ENCODE data around the gene LGALS14. TPM values are rescaled to one million over a fixed set of nuclear protein-coding genes. Genes with fewer than 3 reads are reported as not detected.
"Not testable (repeated sequence)": the region's sequence is repeated elsewhere in the genome, so short reads cannot be mapped to it uniquely, and the experiment has no call there.

The LGALS14 gene
- total RNA-seq, 1 donor from 2014 or later, result not detected

DNA sequence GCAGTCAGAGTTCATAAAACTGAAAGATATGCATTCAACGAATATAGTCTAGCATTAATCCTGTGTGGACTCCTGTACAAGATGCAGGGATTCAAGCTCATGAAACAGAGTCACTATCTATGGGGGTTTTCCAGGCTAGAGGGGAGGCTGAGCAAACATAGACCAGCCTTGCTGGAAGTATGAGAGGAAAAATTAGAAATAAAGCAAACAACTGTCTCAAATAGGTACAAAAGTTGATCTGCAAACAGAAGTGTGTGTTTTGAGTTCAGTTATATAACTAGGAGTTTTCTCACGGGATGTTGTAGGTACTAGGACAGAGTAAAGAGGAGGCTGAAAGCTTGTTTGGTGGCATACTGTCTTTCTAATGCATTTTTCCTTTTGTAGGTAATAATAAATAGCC lies 8.5 kb upstream of the LGALS14 start:
- no peak for DNase-seq (ENCODE audit: low spot score)

DNA sequence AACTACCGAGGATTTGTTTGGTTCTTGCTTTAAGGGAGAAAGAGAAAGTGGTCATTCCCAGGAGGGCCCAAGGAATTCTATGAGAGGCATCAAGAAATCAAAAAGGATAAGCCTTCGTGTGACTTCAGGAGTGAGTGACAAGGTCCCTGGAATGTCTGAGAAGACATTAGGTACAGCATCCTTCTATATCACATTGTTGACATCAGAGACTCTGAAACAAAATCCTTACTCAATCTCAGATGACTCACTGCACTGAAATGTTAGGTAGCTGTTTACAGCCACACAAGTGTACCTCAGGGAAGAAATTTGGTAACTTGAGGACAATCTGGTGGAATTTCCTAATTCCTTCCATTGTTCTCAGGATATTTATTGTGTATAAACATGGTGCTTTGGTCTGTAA lies 7.9 kb upstream of the LGALS14 start:
- DNase-seq (ENCODE audit: low spot score), result no peak

DNA sequence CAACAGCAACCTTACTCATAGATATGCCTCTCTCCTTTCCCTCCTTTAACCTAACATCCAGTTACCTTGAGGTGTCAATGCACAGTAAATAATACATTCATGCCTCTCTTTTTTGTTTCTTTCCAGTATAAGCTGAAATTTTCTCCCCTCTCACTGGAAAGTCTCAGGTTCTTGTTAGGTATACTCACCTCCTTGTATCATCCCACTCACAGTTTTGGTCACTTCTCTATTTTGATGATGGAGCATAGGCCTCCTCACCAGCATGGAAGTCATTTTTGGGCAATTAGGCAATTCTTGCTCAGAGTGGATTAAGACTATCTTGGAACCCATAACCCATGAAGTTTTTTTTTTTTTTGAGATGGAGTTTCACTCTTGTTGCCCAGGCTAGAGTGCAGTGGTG lies 5.7 kb upstream of the LGALS14 start:
- DNase-seq (ENCODE audit: low spot score), result no peak

DNA sequence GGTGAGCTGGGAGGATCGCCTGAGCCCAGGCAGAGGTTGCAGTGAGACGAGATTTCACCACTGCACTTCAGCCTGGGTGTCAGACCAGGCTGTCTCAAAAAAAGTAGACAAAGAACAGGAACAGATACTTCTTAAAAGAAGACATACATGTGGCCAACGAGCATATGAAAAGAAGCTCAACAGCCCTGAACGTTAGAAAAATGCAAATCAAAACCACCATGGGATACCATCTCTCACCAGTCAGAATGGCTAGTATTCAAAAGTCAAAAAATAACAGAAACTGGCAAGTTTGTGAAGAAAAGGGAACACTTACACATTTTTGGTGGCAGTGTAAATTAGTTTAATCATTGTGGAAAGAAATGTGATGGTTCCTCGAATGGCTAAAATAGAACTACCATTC lies 3.0 kb upstream of the LGALS14 start:
- DNase-seq (ENCODE audit: low spot score), result no peak

DNA sequence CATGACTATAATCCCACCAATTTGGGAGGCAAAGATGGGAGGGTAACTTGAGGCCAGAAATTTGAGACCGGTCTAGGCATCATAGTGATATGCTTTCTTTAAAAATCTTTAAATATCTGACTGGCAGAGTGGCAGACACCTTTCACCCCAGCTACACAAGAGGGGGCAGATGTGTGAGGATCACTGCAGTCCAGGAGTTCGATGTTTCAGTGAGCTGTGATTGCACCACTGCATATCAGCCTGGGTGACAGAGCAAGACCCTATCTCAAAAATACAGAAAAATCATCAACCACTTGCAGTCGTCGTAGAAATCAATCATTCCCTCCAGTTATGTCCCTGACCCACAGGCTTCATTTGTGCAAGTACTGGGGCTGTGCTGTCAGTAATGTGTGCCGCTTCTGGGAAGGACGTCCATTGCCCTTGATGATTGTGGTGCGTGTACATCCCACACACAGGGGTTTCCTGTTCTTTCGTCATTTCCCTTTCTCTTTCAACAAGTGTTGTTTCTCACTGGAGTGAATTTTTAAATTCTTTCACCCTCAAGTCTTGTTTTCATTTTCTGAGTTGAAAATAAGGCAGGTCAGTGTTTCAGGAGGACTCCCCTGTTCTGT lies 1.4 kb downstream of the LGALS14 start:
- DNase-seq (ENCODE audit: low spot score), result no peak

DNA sequence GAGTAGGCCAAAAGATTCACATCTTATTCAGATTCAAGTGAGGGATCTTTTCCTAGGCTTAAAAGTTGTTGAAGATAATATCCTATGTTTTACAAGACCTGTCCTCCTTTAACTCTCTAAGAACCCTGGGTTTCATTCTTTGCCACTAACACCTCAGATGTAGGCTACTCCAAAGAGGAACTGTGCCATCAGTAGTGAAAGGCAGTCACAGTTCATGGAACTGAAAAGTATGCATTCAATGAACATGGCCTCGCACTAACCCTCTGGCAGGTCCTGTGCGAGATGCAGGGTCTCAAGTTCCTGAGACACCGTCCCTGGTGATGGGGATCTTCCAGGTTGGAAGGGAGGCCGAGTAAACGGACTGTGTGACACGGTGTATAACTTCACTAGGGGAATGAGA lies 4.3 kb downstream of the LGALS14 start:
- no peak for DNase-seq (ENCODE audit: low spot score)

DNA sequence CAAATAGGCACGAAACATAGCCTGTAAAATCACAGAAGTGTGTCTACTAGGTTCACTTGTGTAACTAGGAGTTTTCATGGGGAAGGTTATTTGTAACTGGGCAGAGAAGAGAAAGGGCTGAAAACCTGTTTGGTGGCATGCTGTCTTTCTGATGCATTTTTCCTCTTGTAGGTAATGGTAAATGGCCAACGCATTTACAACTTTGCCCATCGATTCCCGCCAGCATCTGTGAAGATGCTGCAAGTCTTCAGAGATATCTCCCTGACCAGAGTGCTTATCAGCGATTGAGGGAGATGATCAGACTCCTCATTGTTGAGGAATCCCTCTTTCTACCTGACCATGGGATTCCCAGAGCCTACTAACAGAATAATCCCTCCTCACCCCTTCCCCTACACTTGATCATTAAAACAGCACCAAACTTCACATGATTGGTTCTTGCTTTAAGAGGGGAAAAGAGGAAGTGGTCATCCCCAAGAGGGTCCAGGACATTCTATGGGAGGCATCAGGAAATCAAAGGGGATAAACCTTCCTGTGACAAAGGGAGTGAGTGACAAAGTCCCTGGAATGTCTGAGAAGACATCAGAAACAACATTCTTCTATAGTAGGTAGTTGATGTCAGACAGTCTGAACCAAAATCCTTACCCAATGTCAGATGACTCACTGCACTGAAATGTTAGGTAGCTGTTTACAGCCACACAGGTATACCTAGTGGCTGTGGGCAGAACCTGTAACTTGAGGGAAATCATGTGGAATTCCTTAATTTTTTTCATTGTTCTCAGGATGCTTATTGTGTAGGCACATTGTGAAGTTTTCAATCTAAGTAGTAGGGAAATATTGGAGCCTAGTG lies 5.0 kb downstream of the LGALS14 start:
- no peak for DNase-seq (ENCODE audit: low spot score)

DNA sequence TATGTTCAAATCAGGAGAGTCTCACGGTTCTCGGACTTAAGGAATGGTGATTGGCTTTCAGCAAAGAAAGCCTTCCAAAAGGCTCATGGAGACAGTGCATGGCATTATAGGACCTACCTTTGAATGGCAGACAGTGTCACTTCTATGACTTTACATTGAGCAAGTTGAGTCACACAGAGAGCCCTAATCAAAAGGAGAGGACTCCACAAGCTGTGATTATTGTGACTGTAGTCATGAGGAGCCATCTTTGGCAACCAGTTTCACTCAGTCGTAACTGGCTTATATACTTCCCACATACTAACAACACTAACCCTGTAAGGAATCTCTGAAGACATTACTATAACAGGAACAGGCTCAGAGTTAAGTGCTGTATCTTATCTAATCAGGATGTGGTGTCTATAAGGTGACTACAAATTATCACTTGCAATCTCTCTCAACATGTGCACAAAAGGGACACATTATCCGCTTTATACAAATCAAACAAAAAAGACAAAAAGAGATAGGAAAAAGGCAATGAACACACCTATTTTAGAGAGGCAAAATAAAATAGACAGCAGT lies 6.1 kb downstream of the LGALS14 start:
- DNase-seq (ENCODE audit: low spot score), result no peak

DNA sequence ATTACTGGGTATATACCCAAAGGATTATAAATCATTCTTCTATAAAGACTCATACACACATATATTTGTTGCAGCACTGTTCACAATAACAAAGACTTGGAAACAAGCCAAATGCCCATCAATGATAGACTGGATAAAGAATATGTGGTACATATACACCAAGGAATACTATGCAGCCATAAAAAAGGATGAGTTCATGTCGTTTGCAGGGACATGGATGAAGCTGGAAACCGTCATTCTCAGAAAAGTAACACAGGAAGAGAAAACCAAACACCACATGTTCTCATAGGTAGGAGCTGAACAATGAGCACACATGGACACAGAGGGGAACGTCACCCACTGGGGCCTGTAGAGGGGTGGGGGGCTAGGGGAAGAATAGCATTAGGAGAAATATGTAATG lies 15.9 kb downstream of the LGALS14 start:
- not testable (repeated sequence) for DNase-seq (ENCODE audit: low spot score)

DNA sequence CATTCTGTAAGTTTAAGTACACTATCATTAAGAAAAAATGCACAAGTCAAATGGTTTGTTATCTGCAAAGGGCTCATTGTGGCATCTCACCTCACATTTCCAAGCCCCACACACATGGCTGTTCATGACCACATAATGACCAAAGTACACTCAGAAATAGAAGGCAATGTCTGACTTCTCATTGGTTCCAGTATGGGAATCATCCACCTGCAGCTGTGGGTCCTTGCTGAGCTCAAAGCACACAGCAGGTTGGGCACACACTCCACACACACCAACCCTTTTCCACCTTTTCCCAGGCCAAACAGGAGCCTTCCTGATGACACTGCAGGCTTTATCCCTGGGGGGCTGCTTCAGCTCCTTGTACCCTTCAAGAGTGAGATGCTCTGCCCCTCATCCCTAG lies 21.7 kb downstream of the LGALS14 start:
- DNase-seq (ENCODE audit: low spot score), result no peak

DNA sequence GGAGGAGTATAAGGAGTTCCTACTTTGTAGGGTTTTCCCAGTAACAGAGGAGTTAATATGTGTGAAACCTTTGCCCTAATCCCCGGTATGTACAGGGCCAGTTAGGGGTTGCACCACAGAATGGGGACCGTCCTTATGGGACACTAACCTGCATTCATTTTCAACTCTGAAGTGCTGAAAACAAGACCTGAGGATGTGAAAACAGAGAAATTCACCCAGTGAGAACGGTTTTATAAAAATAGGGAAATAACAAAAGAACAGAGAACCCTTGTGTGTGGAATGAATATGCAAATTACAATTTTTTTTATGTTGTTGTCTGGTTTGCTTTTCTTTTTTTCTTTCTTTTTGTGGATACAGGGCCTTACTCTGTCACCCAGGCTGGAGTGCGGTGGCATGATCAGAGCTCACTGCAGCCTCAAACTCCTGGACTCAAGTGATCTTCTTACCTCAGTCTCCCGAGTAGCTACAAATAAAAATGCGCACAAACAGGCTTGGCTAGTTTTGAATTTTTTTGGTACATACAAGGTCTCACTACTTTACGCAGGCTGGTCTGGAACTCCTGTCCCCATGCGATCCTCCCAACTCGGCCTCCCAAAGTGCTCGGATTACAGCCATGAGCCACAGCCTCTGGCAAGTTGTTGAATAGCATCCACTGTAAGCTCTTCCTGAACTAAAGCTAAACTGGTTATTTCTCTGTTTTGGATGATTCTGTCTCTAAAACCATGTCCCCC lies 23.0 kb downstream of the LGALS14 start:
- no peak for DNase-seq (ENCODE audit: low spot score)

DNA sequence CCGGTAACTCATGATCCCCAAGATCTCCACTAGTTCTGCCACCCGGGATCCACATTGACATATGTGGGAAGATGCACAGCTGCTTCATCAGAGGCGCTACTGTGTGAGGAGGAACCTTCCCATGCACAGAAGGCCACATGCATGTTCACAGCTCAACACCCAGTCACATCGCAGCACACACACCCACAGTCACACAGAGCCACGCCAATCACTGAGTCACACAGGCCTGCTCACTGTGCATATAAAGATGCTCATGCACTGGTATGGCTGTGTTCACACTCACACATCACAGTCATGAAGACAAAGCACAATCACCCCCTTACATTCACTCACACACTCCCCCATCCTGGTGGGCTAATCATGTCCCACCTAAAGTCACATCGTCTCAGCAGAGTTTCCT lies 23.8 kb downstream of the LGALS14 start:
- no peak for DNase-seq (ENCODE audit: low spot score)

DNA sequence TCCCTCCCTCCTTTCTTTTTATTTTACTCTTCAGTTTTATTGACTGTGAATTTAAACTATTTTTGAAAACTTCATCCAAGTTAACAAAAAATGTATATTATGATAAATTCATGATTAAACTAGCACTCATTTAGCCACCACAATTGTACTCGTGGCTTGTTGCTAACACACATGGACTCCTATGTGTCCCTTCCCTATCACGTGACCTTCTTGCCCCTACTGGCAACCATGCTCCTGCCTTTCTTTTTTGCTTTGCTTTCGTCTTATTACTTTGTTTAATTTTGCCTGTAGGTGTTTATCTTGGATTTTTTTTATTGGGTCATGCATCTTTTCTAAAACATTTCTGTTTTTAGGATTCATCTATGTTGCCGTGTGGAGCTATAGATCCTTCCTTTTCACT lies 25.3 kb downstream of the LGALS14 start:
- no peak for DNase-seq (ENCODE audit: low spot score)

DNA sequence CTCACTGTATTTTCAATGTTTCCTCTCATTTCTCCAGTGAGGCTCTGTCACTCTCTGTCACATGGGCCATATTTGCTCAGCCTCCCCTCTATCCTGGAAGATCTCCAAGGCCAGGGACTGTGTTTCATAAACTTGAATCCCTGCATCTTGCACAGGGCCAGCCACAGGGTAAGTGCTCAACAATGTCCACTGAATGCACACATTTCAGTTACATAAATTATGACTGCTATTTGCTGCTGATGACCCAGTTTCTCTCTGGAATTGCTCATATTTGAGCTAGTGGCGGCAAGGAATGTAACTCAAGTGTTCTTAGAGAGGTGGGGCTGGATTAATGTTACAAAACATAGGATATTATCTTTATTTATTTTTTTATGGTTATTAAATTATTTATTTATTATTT lies 27.4 kb downstream of the LGALS14 start:
- DNase-seq (ENCODE audit: low spot score), result no peak

DNA sequence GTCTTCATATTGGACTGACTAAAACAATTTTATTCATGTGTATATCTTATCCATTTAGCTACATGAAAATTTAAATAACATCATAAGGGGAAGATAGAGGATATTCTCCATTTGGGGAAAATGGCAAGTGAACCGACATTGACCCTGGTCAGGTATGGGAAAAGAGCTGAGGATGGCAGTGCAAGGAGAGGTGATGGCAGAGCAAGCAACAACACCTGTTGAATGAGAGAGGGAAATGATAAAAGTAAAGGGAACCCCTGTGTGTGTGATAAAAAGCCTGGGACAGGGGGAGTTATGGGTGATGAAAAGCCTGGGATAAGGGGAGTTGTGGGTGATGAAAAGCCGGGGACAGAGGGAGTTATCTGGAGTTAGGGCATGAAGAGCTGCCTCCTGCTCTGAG lies 29.6 kb downstream of the LGALS14 start:
- no peak for DNase-seq (ENCODE audit: low spot score)

DNA sequence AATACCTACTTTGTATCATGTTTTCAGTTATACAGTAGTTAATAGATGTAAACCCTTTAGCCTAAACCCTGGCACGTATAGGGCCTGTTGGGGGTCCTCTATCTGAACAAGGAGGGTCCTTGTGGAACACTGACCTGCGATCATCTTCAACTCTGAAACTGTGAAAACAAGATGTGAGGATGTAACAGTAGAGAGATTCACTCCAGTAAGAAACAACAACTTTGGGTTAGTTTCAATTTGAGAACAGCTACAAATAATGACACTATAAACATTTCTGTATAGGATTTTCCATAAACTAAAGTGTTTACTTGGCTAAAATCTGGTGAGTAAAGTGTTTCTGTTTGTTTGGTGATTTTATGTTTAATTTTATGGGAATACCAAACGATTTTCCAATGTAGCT lies 31.4 kb downstream of the LGALS14 start:
- DNase-seq (ENCODE audit: low spot score), result no peak

DNA sequence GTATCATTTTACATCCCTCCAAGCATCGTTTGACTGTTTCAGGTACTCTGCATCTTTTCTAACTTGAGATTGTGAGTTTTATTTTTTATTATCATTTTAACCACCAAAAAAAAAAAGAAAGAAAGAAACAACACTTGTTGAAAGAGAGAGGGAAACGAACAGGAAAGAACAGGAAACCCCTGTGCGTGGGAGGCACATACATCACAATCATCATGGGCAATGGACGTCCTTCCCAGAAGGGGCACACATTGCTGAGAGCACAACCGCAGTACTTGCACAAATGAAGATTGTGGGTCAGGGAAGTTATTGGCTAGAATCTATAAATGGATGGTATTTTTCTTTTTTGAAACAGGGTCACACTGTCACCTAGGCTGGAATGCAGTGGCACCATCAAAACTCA lies 31.8 kb downstream of the LGALS14 start:
- no peak for DNase-seq (ENCODE audit: low spot score)

DNA sequence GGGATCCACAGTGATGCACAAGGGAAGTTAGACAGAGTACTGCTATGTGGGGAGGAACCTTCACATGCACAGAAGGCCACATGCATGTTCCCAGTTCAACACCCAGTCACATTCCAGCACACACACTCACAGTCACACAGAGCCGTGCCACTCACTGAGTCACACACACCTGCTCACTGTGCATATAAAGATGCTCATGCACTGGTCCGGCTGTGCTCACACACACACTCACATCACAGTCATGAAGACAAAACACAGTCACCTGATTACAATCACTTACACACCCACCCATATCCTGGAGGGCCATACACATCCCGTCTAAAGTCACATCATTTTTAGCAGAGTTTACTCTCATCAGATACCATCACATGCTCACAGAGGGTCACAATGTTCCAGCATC lies 33.1 kb downstream of the LGALS14 start:
- no peak for DNase-seq (ENCODE audit: low spot score)

DNA sequence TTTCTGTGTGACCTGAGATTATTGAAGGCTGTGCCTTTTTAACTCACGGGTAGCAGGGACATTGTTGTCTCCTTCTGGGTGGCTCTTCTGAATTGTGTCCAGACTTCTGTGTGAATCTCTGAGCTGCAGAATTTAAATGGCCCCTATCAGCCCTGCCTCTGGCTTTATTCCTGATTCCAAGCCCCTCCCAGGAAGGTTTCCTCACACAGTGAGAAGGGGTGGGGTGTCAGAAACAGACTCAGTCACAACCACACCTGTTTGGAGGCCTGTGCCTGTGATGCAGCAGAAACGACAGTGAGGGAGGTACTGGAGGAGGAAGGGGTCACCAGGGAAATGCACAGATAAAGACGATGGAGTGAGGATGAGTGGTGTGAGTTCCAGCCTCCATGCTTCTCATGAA lies 33.6 kb downstream of the LGALS14 start, which contains the start of gene CLC:
TSS of gene CLC (minus strand) at position 139 of the 400 bp plus-strand sequence. CDS start at position 62, 77 bp downstream.
- no peak for DNase-seq (ENCODE audit: low spot score)

DNA sequence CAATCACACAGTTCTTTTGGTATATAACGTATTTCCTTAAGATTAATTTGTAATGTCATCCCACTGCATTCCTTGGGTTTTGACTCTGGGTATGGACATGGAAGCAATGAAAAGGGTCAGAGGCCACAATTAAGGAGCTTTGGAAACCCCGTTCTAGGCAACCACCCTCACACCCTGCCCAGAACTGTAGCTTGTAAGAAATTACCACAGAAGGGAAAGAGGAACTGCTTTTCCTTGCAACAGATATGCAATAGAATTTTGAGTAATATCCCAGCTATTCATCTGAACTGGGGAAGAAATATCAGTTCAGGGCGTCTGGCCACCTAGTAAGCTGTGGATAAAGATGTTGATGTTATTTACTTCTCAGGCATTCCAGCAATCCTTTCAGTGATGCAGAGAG lies 34.5 kb downstream of the LGALS14 start:
- no peak for DNase-seq (ENCODE audit: low spot score)

DNA sequence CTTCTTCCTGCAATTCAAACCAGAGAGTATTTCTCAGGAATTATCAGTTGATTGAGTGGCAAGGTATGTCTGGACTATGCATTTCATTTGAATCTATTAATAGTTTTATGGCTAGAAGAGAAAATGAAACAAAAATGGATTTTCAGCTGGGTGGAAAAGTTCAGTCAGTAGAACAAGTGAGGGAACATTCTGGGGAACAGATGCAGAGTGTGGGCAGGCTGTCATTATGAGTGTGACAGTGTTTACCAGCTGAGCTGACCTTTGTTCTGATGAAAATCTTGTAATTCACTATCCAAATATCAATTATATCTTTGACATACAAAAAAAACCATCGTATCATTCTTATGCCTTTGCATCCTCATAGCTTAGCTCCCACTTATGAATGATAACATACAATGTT lies 36.1 kb downstream of the LGALS14 start:
- no peak for DNase-seq (ENCODE audit: low spot score)

DNA sequence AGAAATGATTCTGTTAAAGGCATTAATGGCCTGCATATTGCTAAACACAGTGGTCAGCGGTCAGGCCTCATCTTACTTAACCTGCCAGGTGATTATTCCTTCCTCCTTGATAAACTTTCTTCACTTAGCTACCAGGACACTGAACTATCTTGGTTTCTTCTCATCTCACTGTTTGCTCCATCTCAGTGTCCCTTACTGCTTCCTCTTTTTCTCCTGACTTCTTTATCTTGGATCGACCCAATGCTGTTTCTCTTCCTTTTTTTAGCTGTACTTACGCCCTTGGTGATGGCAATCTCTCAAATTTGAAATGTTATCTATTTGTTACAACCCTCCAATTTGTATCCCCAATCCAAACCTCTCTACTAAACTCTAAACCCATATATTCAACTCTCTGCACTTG lies 41.4 kb downstream of the LGALS14 start:
- no peak for DNase-seq (ENCODE audit: low spot score)

Measured in mucosa of gallbladder (tissue), 1 donor.